T-helper 9 cell (primary cell): Measurements from ENCODE around the gene TMEM109.
A peak's percentile ranks its signal among the peaks of the same experiment; 100 is the strongest.
"Not testable (repeated sequence)": the region's sequence is repeated elsewhere in the genome, so short reads cannot be mapped to it uniquely, and the experiment has no call there.

ENCODE experiments used
- DNase-seq: peaks from one replicate; pipeline ENCODE4 v3.0.0-alpha.2; 2020

The TMEM109 gene

GRCh38 chr11:60878245-60879101 lies 35.5 kb upstream of the TMEM109 start:
- DNase-seq, result no peak

- no peak for DNase-seq
These were observed 34.9 kb upstream of the TMEM109 start for GRCh38 chr11:60879104-60879503.

GRCh38 chr11:60879971-60880588 lies 33.9 kb upstream of the TMEM109 start:
- no peak for DNase-seq

- DNase-seq, result no peak
These were observed 33.2 kb upstream of the TMEM109 start for GRCh38 chr11:60880643-60881282.

GRCh38 chr11:60887556-60887955 lies 26.4 kb upstream of the TMEM109 start:
- no peak for DNase-seq

- DNase-seq, result no peak
These were observed 24.1 kb upstream of the TMEM109 start for GRCh38 chr11:60889869-60890311.

- DNase-seq, result no peak
These were observed 23.3 kb upstream of the TMEM109 start for GRCh38 chr11:60890696-60891095.

- DNase-seq, result no peak
These were observed 22.7 kb upstream of the TMEM109 start for GRCh38 chr11:60891103-60891741.

GRCh38 chr11:60895687-60896086 lies 18.3 kb upstream of the TMEM109 start:
- no peak for DNase-seq

GRCh38 chr11:60897496-60897895 lies 16.5 kb upstream of the TMEM109 start:
- no peak for DNase-seq

- no peak for DNase-seq
These were observed 14.7 kb upstream of the TMEM109 start for GRCh38 chr11:60899046-60899936.

GRCh38 chr11:60899977-60900376 lies 14.0 kb upstream of the TMEM109 start:
- DNase-seq, result no peak

GRCh38 chr11:60900673-60901404 lies 13.1 kb upstream of the TMEM109 start:
- no peak for DNase-seq

- no peak for DNase-seq
These were observed 11.3 kb upstream of the TMEM109 start for GRCh38 chr11:60902625-60903024.

GRCh38 chr11:60905047-60905446 lies 8.9 kb upstream of the TMEM109 start:
- no peak for DNase-seq

GRCh38 chr11:60905551-60906113 lies 8.3 kb upstream of the TMEM109 start:
- no peak for DNase-seq

GRCh38 chr11:60906132-60906972 lies 7.6 kb upstream of the TMEM109 start, which contains the start of gene PRPF19:
PRPF19 (minus strand) TSS chr11:60906585; CDS start chr11:60906382, 203 bp downstream.
- peak; percentile 99 for DNase-seq

GRCh38 chr11:60908803-60909202 lies 5.2 kb upstream of the TMEM109 start:
- DNase-seq, result no peak

- not testable (repeated sequence) for DNase-seq
These were observed 4.2 kb upstream of the TMEM109 start for GRCh38 chr11:60909680-60910280.
